Measurements from ENCODE around the gene ANKRD24.
"Not testable (repeated sequence)": the region's sequence is repeated elsewhere in the genome, so short reads cannot be mapped to it uniquely, and the experiment has no call there.

Gene ANKRD24

GRCh38 chr19:4186087-4186993, 3.9 kb downstream of the ANKRD24 start:
- no peaks in the 10 kb centered on the region for H3K36me3 ChIP-seq (ENCODE audit: control insufficient read depth, insufficient read depth, low read length)
- no peaks in the 10 kb centered on the region for H3K4me1 ChIP-seq (ENCODE audit: control insufficient read depth, insufficient read depth, low read length, poor library complexity, severe bottlenecking)
- 36% methylated on average over 14 to 15 of the region's 22 CpGs for WGBS, 2 experiments (ENCODE audit: insufficient coverage in 2 of 2)
- H3K4me3 ChIP-seq (ENCODE audit: extremely low read depth, insufficient read depth, low read length, poor library complexity, severe bottlenecking), result no peak overlapping the region
- no peak overlapping the region for H3K27ac ChIP-seq (ENCODE audit: low read depth, low read length, severe bottlenecking)
- H3K9me3 ChIP-seq (ENCODE audit: control insufficient read depth, low read length), result no peaks in the 10 kb centered on the region

- WGBS, 2 experiments (ENCODE audit: insufficient coverage in 2 of 2), result 94 to 97% methylated on average over 8 to 9 of the region's 10 CpGs
- Histone ChIP-seq H3K27ac (ENCODE audit: low read depth, low read length, severe bottlenecking) (no peak overlapping the region), H3K36me3 (ENCODE audit: control insufficient read depth, insufficient read depth, low read length) (no peaks in the 10 kb centered on the region), H3K4me3 (ENCODE audit: extremely low read depth, insufficient read depth, low read length, poor library complexity, severe bottlenecking) (no peak overlapping the region), H3K4me1 (ENCODE audit: control insufficient read depth, insufficient read depth, low read length, poor library complexity, severe bottlenecking) (no peaks in the 10 kb centered on the region), H3K9me3 (ENCODE audit: control insufficient read depth, low read length) (no peaks in the 10 kb centered on the region)
Observed at GRCh38 chr19:4187313-4188122, 5.0 kb downstream of the ANKRD24 start.

- no peak overlapping the region for H3K4me3 ChIP-seq (ENCODE audit: extremely low read depth, insufficient read depth, low read length, poor library complexity, severe bottlenecking)
- H3K36me3 ChIP-seq (ENCODE audit: control insufficient read depth, insufficient read depth, low read length), result no peaks in the 10 kb centered on the region
- no peak overlapping the region for H3K27ac ChIP-seq (ENCODE audit: low read depth, low read length, severe bottlenecking)
- 81 to 90% methylated on average over 2 to 3 of the region's 5 CpGs for WGBS, 2 experiments (ENCODE audit: insufficient coverage in 2 of 2)
- H3K4me1 ChIP-seq (ENCODE audit: control insufficient read depth, insufficient read depth, low read length, poor library complexity, severe bottlenecking), result no peaks in the 10 kb centered on the region
- H3K9me3 ChIP-seq (ENCODE audit: control insufficient read depth, low read length), result no peaks in the 10 kb centered on the region
Observed at GRCh38 chr19:4189641-4190040, 7.2 kb downstream of the ANKRD24 start.

- H3K4me3 ChIP-seq (ENCODE audit: extremely low read depth, insufficient read depth, low read length, poor library complexity, severe bottlenecking); H3K27ac ChIP-seq (ENCODE audit: low read depth, low read length, severe bottlenecking); H3K9me3 ChIP-seq (ENCODE audit: control insufficient read depth, low read length); H3K36me3 ChIP-seq (ENCODE audit: control insufficient read depth, insufficient read depth, low read length); H3K4me1 ChIP-seq (ENCODE audit: control insufficient read depth, insufficient read depth, low read length, poor library complexity, severe bottlenecking): not testable (repeated sequence)
- WGBS, 2 experiments (ENCODE audit: insufficient coverage in 2 of 2), result 60% methylated on average over 1 of the region's 3 CpGs; no CpG with 5 or more reads in 1 of the 2 experiments
Observed at GRCh38 chr19:4192537-4192936, 10.0 kb downstream of the ANKRD24 start.

- Histone ChIP-seq H3K27ac (ENCODE audit: low read depth, low read length, severe bottlenecking) (no peak overlapping the region), H3K4me3 (ENCODE audit: extremely low read depth, insufficient read depth, low read length, poor library complexity, severe bottlenecking) (no peak overlapping the region), H3K4me1 (ENCODE audit: control insufficient read depth, insufficient read depth, low read length, poor library complexity, severe bottlenecking) (no peaks in the 10 kb centered on the region), H3K9me3 (ENCODE audit: control insufficient read depth, low read length) (no peaks in the 10 kb centered on the region), H3K36me3 (ENCODE audit: control insufficient read depth, insufficient read depth, low read length) (no peaks in the 10 kb centered on the region)
- 64 to 100% methylated on average over 1 to 6 of the region's 7 CpGs for WGBS, 2 experiments (ENCODE audit: insufficient coverage in 2 of 2)
Observed at GRCh38 chr19:4194353-4194752, 11.9 kb downstream of the ANKRD24 start.

GRCh38 chr19:4196009-4196408, 13.5 kb downstream of the ANKRD24 start:
- no peaks in the 10 kb centered on the region for H3K9me3 ChIP-seq (ENCODE audit: control insufficient read depth, low read length)
- 69 to 77% methylated on average over 4 to 5 of the region's 8 CpGs for WGBS, 2 experiments (ENCODE audit: insufficient coverage in 2 of 2)
- no peak overlapping the region for H3K27ac ChIP-seq (ENCODE audit: low read depth, low read length, severe bottlenecking)
- H3K4me3 ChIP-seq (ENCODE audit: extremely low read depth, insufficient read depth, low read length, poor library complexity, severe bottlenecking), result no peak overlapping the region
- H3K36me3 ChIP-seq (ENCODE audit: control insufficient read depth, insufficient read depth, low read length), result no peaks in the 10 kb centered on the region
- H3K4me1 ChIP-seq (ENCODE audit: control insufficient read depth, insufficient read depth, low read length, poor library complexity, severe bottlenecking), result no peaks in the 10 kb centered on the region

GRCh38 chr19:4196587-4197148, 14.2 kb downstream of the ANKRD24 start:
- H3K9me3 ChIP-seq (ENCODE audit: control insufficient read depth, low read length), result no peaks in the 10 kb centered on the region
- no peaks in the 10 kb centered on the region for H3K36me3 ChIP-seq (ENCODE audit: control insufficient read depth, insufficient read depth, low read length)
- no peak overlapping the region for H3K27ac ChIP-seq (ENCODE audit: low read depth, low read length, severe bottlenecking)
- no peak overlapping the region for H3K4me3 ChIP-seq (ENCODE audit: extremely low read depth, insufficient read depth, low read length, poor library complexity, severe bottlenecking)
- WGBS, 2 experiments (ENCODE audit: insufficient coverage in 2 of 2), result 83 to 86% methylated on average over 22 of the region's 22 CpGs
- no peaks in the 10 kb centered on the region for H3K4me1 ChIP-seq (ENCODE audit: control insufficient read depth, insufficient read depth, low read length, poor library complexity, severe bottlenecking)

- Histone ChIP-seq H3K4me3 (ENCODE audit: extremely low read depth, insufficient read depth, low read length, poor library complexity, severe bottlenecking) (no peak overlapping the region), H3K36me3 (ENCODE audit: control insufficient read depth, insufficient read depth, low read length) (no peaks in the 10 kb centered on the region), H3K4me1 (ENCODE audit: control insufficient read depth, insufficient read depth, low read length, poor library complexity, severe bottlenecking) (no peaks in the 10 kb centered on the region), H3K9me3 (ENCODE audit: control insufficient read depth, low read length) (no peaks in the 10 kb centered on the region), H3K27ac (ENCODE audit: low read depth, low read length, severe bottlenecking) (no peak overlapping the region)
- 84 to 85% methylated on average over 5 of the region's 5 CpGs for WGBS, 2 experiments (ENCODE audit: insufficient coverage in 2 of 2)
Observed at GRCh38 chr19:4197228-4197624, 14.7 kb downstream of the ANKRD24 start.

- no peaks in the 10 kb centered on the region for H3K9me3 ChIP-seq (ENCODE audit: control insufficient read depth, low read length)
- WGBS, 2 experiments (ENCODE audit: insufficient coverage in 2 of 2), result 24 to 26% methylated on average over 37 to 46 of the region's 70 CpGs
- H3K4me1 ChIP-seq (ENCODE audit: control insufficient read depth, insufficient read depth, low read length, poor library complexity, severe bottlenecking), result no peaks in the 10 kb centered on the region
- H3K4me3 ChIP-seq (ENCODE audit: extremely low read depth, insufficient read depth, low read length, poor library complexity, severe bottlenecking), result peak overlapping the region; percentile 5
- H3K27ac ChIP-seq (ENCODE audit: low read depth, low read length, severe bottlenecking), result no peak overlapping the region
- H3K36me3 ChIP-seq (ENCODE audit: control insufficient read depth, insufficient read depth, low read length), result no peaks in the 10 kb centered on the region
Observed at GRCh38 chr19:4197625-4198466, 15.4 kb downstream of the ANKRD24 start.

GRCh38 chr19:4198467-4199126, 16.1 kb downstream of the ANKRD24 start:
- H3K36me3 ChIP-seq (ENCODE audit: control insufficient read depth, insufficient read depth, low read length), result no peaks in the 10 kb centered on the region
- H3K27ac ChIP-seq (ENCODE audit: low read depth, low read length, severe bottlenecking), result no peak overlapping the region
- WGBS, 2 experiments (ENCODE audit: insufficient coverage in 2 of 2), result 22 to 51% methylated on average over 6 to 13 of the region's 28 CpGs
- H3K9me3 ChIP-seq (ENCODE audit: control insufficient read depth, low read length), result no peaks in the 10 kb centered on the region
- H3K4me3 ChIP-seq (ENCODE audit: extremely low read depth, insufficient read depth, low read length, poor library complexity, severe bottlenecking), result no peak overlapping the region
- H3K4me1 ChIP-seq (ENCODE audit: control insufficient read depth, insufficient read depth, low read length, poor library complexity, severe bottlenecking), result no peaks in the 10 kb centered on the region

Measured in mesodermal cell (in vitro differentiated cells).